Ramos (cell line): ENCODE measurements around the gene MYO6.

Source experiments
- in situ Hi-C: fragments of 300-500 bp; cut with MboI; formaldehyde crosslinking; loops from one replicate; pipeline ENCODE4 v1.14.3; 2022; ENCODE audit warnings: low sequenced_read_pairs; ENCODE audit not compliant: unreplicated experiment

MYO6 gene

GRCh38 chr6:75761489-75761888 is 12.4 kb downstream of the MYO6 start:
- in situ Hi-C loops = no loop called here

- in situ Hi-C loops = no loop called here
These were observed 13.0 kb downstream of the MYO6 start for GRCh38 chr6:75762063-75762462.

GRCh38 chr6:75766387-75766786 is 17.3 kb downstream of the MYO6 start:
- in situ Hi-C loops = no loop called here

GRCh38 chr6:75770844-75771243 is 21.8 kb downstream of the MYO6 start:
- in situ Hi-C loops = no loop called here

- in situ Hi-C loops = no loop called here
These were observed 26.2 kb downstream of the MYO6 start for GRCh38 chr6:75775219-75775618.

- in situ Hi-C loops = no loop called here
These were observed 27.4 kb downstream of the MYO6 start for GRCh38 chr6:75776461-75776860.

- in situ Hi-C loops = no loop called here
These were observed 29.7 kb downstream of the MYO6 start for GRCh38 chr6:75778757-75779156.

- in situ Hi-C loops = no loop called here
These were observed 37.1 kb downstream of the MYO6 start for GRCh38 chr6:75786152-75786551.

- in situ Hi-C loops = no loop called here
These were observed 39.9 kb downstream of the MYO6 start for GRCh38 chr6:75788894-75789293.

GRCh38 chr6:75791881-75792280 is 42.8 kb downstream of the MYO6 start:
- in situ Hi-C loops = no loop called here

GRCh38 chr6:75794351-75794846 is 45.4 kb downstream of the MYO6 start:
- in situ Hi-C loops = no loop called here

GRCh38 chr6:75794954-75795739 is 46.1 kb downstream of the MYO6 start:
- in situ Hi-C loops = no loop called here

GRCh38 chr6:75796723-75797122 is 47.7 kb downstream of the MYO6 start:
- in situ Hi-C loops = no loop called here

- in situ Hi-C loops = no loop called here
These were observed 51.1 kb downstream of the MYO6 start for GRCh38 chr6:75800133-75800532.

GRCh38 chr6:75800708-75801505 is 51.9 kb downstream of the MYO6 start:
- in situ Hi-C loops = no loop called here

- in situ Hi-C loops = no loop called here
These were observed 53.3 kb downstream of the MYO6 start for GRCh38 chr6:75802366-75802765.

- in situ Hi-C loops = no loop called here
These were observed 59.5 kb downstream of the MYO6 start for GRCh38 chr6:75808507-75808906.

- in situ Hi-C loops = no loop called here
These were observed 63.5 kb downstream of the MYO6 start for GRCh38 chr6:75812560-75812959.

GRCh38 chr6:75813476-75814250 is 64.6 kb downstream of the MYO6 start:
- in situ Hi-C loops = no loop called here

- in situ Hi-C loops = no loop called here
These were observed 66.7 kb downstream of the MYO6 start for GRCh38 chr6:75815756-75816155.
